ENCODE results near the gene JAK3. TPM values are rescaled to one million over a fixed set of nuclear protein-coding genes. Genes with fewer than 3 reads are reported as not detected.

Gene JAK3
- total and polyA plus RNA-seq, 2 of the 13 experiments (the other 11 are each of a cell fraction or from before 2014, with no cell fraction given) = 3.4 to 18.6 TPM

DNA sequence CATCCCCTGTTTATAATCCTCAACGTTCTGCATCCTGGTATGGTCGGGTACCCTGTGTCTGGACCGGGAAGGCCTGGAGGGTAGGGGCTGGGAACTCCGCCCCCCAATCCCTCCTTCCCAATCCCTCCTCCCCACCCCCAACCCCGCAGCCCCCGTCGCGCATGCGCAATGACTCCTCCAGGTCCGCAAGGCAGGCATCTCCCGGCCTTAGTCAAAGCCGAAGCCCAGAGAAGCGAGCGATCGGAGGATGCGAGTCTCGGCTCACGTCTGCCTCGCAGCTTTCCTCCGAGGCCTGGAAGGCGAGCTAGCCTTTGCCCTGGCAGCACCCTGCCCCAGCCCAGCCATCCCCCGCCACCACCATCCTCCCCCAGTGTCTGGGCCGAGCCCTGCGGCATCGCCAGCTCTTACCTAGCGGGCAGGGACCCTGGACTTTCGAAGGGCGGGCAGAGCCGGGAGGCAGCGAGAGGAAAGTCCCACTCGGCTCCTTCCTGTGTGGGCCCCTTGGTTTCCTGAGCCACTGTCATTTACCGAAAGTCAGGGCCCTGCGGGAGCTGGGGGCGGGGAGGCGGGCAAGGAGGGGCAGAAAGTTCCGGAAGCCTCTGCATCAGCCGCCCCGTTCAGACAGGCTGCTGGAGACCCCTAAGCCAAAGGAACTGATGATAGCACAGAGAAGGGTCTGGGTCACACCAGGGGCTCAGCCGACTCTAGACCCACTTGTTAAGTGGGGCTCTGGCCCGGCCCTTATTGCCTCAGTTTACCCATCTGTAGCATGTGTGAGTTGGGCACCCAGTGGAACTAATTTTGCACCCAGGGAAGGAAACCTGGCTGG lies at the start of gene JAK3 (continued):
- TF ChIP-seq ZNF44 (CRISPR knock-in tag; IDR thresholded peaks at IDR 0.05) = 0 out of 2 replicates have a peak, but pooled peaks have one; percentile 24
- TF ChIP-seq, protein P1, sequence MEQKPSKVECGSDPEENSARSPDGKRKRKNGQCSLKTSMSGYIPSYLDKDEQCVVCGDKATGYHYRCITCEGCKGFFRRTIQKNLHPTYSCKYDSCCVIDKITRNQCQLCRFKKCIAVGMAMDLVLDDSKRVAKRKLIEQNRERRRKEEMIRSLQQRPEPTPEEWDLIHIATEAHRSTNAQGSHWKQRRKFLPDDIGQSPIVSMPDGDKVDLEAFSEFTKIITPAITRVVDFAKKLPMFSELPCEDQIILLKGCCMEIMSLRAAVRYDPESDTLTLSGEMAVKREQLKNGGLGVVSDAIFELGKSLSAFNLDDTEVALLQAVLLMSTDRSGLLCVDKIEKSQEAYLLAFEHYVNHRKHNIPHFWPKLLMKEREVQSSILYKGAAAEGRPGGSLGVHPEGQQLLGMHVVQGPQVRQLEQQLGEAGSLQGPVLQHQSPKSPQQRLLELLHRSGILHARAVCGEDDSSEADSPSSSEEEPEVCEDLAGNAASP (CRISPR knock-in tag; IDR thresholded peaks at IDR 0.05; ENCODE audit: borderline replicate concordance) = 0 out of 2 replicates have a peak, but pooled peaks have one; percentile 22
- peak; percentile 66 for TF ChIP-seq PHF8 (CRISPR knock-in tag; IDR thresholded peaks at IDR 0.05)
- TF ChIP-seq ARID2 (CRISPR knock-in tag; IDR thresholded peaks at IDR 0.05; ENCODE audit: borderline replicate concordance) = no peak
- peak; percentile 52; the same call in 1 of the 2 replicates for TF ChIP-seq ZNF510 (CRISPR knock-in tag; IDR thresholded peaks at IDR 0.05; ENCODE audit: low read depth)
- 0 out of 2 replicates have a peak, but pooled peaks have one; percentile 0 for TF ChIP-seq ZNF331 (CRISPR knock-in tag; IDR thresholded peaks at IDR 0.05)
- peak; percentile 83 for TF ChIP-seq POLR2G (IDR thresholded peaks at IDR 0.05; ENCODE audit: low read depth, low read length)
- peak; percentile 85 for TF ChIP-seq ZFX (CRISPR knock-in tag; IDR thresholded peaks at IDR 0.05; ENCODE audit: low read depth)
- TF ChIP-seq ZNF232 (CRISPR knock-in tag; IDR thresholded peaks at IDR 0.05; ENCODE audit: borderline replicate concordance) = 0 out of 2 replicates have a peak, but pooled peaks have one; percentile 18
- TF ChIP-seq, protein P2, sequence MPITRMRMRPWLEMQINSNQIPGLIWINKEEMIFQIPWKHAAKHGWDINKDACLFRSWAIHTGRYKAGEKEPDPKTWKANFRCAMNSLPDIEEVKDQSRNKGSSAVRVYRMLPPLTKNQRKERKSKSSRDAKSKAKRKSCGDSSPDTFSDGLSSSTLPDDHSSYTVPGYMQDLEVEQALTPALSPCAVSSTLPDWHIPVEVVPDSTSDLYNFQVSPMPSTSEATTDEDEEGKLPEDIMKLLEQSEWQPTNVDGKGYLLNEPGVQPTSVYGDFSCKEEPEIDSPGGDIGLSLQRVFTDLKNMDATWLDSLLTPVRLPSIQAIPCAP (CRISPR knock-in tag; IDR thresholded peaks at IDR 0.05; ENCODE audit: low read depth) = no peak
- TF ChIP-seq SAP130 (CRISPR knock-in tag; IDR thresholded peaks at IDR 0.05; ENCODE audit: low read depth) = peak; percentile 54
- peak; percentile 77 for TF ChIP-seq HNRNPL (IDR thresholded peaks at IDR 0.05; ENCODE audit: low read depth, low read length)
- TF ChIP-seq ZNF547 (CRISPR knock-in tag; IDR thresholded peaks at IDR 0.05) = 0 out of 2 replicates have a peak, but pooled peaks have one; percentile 60
- no peak for TF ChIP-seq EHMT2 (IDR thresholded peaks at IDR 0.05; ENCODE audit: borderline replicate concordance, low read depth, low read length)
- peak; percentile 62; the same call in 1 of the 2 replicates for TF ChIP-seq SPEN (CRISPR knock-in tag; IDR thresholded peaks at IDR 0.05; ENCODE audit: low read depth)
- 0 out of 3 replicates have a peak, but pooled peaks have one; percentile 23 for TF ChIP-seq MXI1 (IDR thresholded peaks at IDR 0.05; ENCODE audit: borderline replicate concordance, low read depth, low read length)
- TF ChIP-seq HNRNPUL1 (IDR thresholded peaks at IDR 0.05; ENCODE audit: low read depth, low read length) = no peak
- TF ChIP-seq TSC22D2 (CRISPR knock-in tag; IDR thresholded peaks at IDR 0.05; ENCODE audit: borderline replicate concordance) = no peak
- no peak for TF ChIP-seq ZNF33A (CRISPR knock-in tag; IDR thresholded peaks at IDR 0.05; ENCODE audit: borderline replicate concordance)
- TF ChIP-seq, protein P3, sequence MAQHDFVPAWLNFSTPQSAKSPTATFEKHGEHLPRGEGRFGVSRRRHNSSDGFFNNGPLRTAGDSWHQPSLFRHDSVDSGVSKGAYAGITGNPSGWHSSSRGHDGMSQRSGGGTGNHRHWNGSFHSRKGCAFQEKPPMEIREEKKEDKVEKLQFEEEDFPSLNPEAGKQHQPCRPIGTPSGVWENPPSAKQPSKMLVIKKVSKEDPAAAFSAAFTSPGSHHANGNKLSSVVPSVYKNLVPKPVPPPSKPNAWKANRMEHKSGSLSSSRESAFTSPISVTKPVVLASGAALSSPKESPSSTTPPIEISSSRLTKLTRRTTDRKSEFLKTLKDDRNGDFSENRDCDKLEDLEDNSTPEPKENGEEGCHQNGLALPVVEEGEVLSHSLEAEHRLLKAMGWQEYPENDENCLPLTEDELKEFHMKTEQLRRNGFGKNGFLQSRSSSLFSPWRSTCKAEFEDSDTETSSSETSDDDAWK (CRISPR knock-in tag; IDR thresholded peaks at IDR 0.05) = no peak
- peak; percentile 16; the same call in 1 of the 2 replicates for TF ChIP-seq POGZ (CRISPR knock-in tag; IDR thresholded peaks at IDR 0.05)
- TF ChIP-seq, protein P4, sequence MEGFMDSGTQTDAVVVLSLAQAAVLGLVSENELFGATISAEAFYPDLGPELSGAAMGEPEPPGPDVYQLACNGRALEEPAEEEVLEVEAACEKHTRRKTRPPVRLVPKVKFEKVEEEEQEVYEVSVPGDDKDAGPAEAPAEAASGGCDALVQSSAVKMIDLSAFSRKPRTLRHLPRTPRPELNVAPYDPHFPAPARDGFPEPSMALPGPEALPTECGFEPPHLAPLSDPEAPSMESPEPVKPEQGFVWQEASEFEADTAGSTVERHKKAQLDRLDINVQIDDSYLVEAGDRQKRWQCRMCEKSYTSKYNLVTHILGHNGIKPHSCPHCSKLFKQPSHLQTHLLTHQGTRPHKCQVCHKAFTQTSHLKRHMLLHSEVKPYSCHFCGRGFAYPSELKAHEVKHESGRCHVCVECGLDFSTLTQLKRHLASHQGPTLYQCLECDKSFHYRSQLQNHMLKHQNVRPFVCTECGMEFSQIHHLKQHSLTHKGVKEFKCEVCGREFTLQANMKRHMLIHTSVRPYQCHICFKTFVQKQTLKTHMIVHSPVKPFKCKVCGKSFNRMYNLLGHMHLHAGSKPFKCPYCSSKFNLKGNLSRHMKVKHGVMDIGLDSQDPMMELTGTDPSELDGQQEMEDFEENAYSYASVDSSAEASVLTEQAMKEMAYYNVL (CRISPR knock-in tag; IDR thresholded peaks at IDR 0.05; ENCODE audit: borderline replicate concordance) = peak; percentile 31; the same call in 1 of the 2 replicates
- TF ChIP-seq RELA (CRISPR knock-in tag; IDR thresholded peaks at IDR 0.05) = peak; percentile 81; the same call in 1 of the 2 replicates
- no peak for TF ChIP-seq CCDC6 (CRISPR knock-in tag; IDR thresholded peaks at IDR 0.05)
